NCI-H146 treated with DMSO at 0.1 percent for 48 hours (cell line): Measurements from ENCODE around the gene TNFAIP8.

Experiments used
- DNase-seq: peaks from one replicate; lab custom pipeline; 2025; ENCODE audit not compliant: unreplicated experiment; lab: John Stamatoyannopoulos, UW

TNFAIP8 gene

DNA sequence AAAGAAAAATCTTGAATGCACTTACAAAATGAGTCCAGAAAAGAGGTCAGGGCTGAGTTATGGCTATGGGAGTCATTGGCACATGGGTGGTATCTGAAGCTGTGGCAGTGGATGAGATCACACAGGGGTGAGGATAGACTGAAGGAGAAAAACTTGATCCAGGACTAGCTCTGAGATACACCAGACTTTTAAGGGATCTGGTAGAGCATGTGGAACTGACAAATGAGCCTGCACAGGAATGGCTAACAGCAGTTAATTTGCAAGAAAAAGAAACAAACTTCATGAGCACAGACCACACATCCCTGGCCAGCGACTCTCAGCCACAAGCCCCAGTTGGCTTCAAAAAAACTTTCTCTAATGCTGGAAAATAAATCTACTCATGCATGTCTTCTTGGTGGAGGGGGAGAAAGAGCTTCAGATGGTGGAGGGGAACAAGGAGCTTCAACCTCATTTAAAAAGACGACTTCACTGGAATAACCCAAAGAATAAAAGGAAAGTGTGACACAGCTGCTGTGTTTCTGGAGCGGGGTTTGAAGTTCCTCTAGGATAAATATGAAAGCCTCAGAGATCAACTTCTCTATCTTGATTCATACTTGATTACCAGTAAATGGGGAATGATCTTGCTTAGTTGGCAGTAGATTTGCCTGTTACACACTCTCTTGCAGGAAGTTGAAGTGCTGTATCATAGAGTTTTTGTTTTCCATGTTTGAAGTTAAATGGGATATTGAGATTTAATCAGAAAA, 33.6 kb downstream of the TNFAIP8 start:
- DNase-seq, result no peak

DNA sequence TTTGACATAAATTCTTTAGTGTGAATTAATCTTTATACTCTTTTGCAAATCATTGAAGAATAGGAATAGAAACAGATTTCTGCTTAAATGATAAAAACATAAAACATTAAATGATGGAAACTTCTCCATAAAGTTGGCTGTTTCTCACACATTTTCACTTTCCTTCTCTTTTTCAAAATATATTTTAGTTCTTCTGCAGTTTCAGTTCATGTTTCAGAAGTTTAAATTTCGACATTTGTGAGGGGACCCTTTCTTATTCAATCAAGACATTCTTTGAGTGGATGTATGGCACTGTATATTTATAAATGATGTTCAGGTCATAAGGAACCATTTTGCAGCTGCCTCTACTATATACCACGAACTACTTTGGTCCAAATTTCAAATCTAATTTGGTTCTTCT, 34.6 kb downstream of the TNFAIP8 start:
- DNase-seq, result no peak

DNA sequence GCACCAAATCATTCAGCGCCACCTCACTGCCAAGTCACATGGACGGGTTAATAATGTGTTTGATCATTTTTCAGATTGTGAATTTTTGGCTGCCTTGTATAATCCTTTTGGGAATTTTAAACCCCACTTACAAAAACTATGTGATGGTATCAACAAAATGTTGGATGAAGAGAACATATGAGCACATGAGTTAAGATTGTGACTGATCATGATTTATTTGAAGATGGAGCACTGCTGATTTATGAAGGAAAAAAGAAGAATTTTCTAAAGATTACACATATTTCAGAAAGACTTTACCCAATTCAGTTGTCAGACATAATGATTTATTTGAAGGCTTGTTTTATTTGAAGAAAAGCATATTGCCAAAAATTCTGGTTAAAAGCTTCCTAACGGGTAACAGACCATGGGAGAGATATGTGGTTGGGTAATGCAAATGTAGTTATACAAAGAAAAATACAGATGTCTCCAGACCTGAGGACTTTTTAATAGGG, 37.4 kb downstream of the TNFAIP8 start:
- no peak for DNase-seq

DNA sequence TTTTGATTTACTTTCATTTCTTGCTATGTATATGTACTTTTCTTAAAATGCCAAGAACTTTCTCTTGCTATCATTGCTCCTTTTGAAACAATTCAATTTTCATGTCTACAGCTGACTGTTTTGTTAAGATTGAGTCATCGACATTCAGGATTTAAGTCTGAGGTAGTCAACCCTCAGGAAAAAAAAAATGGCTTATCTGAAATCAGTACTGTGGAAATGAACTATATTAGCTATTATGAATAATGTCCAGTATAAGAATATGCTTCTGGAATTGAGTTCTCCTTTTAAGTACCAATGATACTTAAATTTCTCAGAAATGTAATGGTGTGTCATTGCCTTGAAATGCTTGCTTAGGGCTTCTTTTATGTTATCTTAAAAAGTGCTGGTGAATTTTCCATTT, 37.9 kb downstream of the TNFAIP8 start:
- DNase-seq, result no peak

DNA sequence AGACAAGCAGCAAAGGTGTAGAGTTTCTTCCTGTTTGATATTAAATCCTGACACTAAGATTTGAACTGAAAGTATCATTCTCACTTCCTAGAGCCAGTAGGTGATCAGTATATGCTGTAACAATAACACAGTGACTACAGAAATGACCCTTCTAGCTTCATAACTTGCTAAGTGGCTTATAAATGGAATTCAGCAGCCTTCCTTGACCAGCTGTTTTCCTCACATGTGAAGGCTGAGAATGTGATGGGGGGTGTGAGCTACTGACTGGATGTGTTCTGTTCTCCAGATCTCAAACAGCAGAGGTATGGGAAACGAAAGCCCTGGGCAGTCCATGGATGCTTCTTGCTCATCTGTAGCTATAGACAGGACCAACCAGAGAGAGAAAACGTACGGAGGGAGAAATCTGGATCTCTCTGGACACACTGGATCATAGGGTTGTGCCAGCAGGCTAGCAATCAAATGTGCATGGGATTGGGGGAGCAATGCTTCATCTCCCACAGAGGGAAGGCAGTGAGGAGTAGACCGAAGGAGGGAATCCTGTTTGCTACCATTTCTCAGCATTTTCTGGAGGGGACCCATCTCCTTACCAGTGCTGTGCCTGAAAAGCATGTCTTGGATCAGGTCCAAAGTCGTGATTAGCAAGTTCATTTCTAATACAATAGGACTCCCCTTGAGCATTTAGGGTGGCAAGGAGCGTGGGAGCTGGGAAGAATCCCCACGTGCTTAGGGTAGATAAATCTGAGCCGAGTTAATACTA, 39.4 kb downstream of the TNFAIP8 start:
- DNase-seq, result no peak

DNA sequence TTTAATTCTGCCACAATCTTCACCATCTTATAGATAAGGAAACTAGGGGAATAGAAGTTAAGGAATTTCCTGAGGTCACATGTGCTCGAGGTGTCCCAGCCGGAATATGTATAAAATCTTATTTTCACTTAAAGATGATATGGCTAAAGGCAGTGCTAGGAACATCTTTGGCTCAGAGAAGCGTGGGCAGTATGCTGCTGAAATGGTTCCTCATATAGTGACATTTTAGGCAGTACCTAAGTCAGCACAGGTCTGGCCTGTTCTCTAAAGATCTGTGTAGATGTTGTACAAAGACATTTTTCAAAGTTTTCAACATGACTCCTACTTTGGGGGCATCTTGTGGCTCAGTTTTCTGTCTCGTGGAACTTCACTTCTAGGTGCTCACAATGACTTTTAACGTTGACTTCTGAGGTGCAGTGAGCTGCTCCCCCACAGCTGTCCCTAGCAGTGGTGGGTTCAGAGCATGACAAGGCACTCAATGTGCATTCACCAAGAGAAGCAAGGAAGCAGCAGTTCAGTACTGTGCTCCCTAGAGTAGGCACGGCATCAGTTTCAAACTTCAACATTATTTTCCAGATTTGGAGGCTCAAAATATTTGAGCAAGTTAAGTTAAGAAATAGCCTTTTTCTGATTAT, 40.3 kb downstream of the TNFAIP8 start:
- no peak for DNase-seq

DNA sequence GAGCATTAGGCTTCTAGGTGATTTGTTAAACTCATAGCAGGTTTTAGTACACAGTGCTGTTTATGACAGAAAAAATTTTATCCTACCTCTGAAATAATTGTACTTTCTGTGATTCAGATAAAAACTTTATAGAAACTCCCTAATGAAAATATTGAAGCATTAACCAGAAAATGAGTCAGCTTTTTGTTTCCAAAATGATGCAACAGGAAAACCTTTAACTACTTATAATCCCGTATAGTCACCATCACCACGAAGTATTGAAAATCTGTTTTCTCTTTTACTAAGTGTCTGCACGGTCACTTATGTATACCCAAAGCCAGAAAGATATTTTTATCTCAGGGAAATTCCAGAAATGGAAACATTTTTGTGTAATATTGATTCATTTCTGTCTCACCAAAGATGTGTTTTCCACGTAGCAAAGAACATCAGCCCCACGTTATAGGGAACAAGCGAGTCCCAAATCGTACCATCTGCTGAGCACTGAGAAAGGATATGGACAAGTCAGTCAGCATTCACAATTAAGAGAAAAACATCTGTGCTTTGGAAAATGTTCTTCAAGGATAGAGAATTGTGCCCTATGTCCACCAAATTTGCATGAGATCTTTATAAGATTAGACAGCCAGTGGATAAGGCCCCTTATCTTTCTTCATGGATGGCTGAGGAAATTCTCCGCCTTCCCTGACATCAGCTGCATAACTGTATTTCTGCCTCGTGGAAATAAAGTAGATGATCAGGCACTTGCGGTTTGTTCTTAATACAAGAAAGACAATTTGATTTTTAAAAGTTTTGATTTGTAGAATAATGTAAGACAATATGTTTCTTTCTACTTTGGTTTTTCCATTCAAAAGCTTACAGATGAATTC, 41.9 kb downstream of the TNFAIP8 start:
- DNase-seq, result no peak

DNA sequence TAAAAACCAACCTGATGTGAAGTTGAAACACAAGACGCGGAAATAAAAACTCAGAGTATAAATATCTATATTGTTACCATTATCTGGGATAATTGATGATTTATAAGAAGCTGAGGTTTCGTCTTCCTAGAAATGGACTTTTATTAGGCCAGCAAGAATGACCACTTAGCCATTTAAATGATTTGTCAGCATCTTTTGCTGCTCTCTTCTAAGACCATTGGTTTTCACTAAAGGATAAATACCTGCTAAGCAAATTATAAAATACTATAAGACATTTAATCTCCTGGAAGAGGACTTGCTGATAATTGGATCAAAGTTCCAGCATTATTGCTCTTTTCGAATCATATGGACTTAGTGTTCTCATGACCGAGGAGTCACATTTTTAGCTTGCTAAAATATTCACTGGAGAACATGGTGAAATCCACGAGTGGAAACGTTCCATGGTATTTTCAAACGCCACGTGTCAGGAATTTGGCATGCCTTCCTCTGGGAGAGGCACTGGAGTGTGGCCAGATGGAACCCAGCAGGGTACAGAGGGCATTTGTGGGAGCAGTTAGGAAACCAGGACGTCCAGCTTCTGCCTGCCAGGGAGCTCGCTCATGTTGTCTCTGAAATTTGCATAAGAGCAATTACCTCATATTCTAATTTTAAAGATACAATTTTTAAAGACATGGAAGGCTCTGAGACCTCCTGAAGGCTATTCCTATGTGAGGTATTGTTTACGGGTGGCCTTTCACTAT, 43.1 kb downstream of the TNFAIP8 start:
- DNase-seq, result no peak

DNA sequence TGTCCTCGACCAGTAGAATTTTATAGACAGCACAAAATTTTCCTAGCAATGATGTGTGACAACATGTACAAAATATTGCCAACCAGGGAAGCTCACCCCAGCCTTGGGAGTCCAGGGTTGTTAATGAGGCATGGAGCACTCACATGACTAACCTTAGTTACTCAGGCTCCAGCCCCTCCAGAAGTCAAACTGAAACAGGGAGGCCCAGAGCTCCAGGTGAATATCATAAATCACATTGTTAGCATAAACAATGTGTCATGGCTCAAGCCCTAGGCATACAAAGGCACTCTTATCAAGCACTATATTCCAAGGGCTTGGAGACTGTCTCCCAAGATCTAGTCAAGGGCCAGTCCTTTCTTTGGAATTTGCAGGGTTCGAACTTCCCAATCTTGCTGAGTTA, 44.4 kb downstream of the TNFAIP8 start:
- no peak for DNase-seq

DNA sequence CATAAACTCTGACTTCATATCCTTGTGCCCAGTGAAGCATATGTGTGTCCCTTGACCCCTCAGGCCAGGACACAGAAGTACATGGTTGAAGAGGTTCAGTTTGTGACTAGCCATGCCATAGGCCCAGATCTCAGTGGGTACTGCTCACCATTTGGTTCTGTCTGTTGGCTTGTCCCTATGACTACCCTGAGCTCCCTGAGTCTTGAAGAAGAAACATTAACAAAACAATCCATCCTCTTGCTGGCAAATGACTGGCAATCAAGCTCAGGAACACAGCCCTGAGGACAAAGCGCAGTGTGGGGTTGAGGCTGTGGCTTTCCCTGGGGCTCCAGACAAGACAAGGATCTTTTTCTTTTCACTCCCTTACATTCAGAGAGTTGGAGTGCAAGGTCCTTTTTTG, 46.3 kb downstream of the TNFAIP8 start:
- DNase-seq, result no peak

DNA sequence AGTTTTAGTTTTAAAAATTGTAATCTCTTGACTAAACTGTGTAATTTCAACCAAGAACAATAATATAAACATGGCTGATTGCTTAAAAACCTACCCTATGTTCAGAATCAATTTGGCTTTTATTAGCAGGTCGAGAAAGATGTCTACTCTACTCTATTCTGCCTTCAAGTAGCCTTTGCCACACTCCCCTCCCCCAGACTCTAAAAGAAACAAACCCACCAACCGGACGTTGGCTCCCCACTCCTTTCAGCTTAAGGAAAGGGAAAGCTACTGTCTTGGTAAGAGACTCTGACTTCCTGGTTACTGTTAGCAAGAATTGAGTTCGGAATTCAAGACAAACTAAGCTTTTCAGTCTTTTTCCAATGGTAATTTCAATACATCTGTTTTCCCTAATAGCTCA, 46.7 kb downstream of the TNFAIP8 start:
- no peak for DNase-seq

DNA sequence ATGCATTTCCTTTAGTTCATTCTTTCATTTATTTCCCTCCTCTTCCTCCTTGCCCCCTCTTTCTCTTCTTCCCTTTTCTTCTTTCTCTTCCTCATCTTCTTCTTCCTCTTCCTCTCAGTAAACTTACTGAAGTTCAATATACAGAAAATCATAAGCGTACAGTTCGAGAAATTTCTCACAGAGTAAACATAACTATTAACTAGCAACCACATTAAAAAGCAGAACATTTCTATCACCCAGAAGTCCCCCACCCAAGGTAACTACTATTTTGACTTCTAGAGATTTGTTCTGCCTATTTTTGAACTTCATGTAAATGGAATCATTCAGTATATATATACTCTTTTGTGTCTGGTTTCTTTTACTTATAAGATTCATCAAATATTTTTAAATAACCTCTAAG, 48.2 kb downstream of the TNFAIP8 start:
- no peak for DNase-seq

DNA sequence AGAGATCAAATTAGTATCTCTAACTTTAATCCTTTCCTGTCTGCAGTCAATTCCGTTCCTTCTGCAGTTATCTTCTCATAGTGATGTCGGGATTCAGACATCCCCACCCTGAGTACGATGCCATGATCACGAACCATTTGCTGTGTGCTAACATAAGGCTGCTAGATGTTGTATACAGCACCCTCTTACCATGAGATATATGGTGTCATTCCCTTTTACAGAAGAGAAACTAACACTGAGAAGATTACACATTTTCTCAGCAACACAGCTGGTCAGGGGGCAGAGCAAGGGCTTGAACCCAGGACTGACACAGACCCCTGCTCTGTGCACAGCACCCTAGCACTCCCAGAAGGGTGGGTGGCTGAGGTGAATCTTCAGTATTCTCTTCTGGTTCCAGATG, 49.6 kb downstream of the TNFAIP8 start:
- DNase-seq, result no peak

DNA sequence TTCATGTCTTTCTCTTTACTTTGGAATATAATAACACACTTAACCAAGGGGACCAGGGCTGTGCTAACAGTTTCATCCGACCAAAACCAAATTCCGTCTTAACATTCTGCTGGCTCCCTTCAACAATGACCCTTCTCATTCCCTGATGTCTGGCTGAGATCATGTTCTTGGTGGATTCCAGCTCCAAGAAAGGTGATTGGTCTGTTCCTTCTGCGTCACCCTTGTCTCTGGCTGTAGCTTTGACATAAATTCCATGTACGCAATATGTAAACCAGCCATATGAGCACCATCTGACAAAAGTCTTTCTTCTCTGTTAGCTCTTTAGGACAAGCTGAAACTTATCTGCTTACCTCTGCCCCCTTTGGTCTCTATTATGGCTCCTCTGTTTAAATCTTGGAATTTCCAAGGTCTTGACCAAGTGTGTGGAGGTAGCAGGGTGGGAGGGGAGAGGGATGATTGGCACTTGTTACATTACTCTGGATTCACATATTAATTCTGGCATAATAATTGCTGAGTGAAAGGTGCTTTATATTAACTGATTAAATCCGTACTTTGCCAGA, 50.8 kb downstream of the TNFAIP8 start:
- DNase-seq, result no peak

DNA sequence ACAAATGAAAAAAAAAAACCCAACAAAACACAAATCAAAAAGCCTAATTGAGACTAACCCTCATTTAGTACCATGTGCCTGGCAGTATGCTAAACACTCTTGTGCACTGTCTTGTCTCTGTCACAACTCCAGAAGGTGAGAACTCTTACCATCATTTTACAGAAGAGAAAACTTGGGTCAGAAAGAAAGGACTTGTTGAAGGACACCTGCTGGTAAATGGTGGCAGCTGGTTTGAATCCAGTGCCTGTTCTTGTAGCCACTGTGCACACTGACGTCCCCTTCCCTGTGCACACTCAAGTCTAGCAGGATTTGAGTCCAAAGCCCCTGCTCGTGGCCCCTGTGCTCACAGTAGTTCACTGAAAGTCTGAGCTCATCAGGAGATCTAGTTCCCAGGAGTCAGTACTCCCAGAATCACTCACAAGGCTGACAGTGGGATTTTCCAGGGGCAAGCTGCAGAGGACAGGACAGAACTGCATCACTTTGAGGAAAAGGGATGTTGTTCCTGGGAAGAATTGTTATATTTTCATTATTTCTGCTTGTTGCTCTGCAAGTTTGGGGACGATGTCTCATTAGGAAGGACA, 53.5 kb downstream of the TNFAIP8 start:
- DNase-seq, result no peak

DNA sequence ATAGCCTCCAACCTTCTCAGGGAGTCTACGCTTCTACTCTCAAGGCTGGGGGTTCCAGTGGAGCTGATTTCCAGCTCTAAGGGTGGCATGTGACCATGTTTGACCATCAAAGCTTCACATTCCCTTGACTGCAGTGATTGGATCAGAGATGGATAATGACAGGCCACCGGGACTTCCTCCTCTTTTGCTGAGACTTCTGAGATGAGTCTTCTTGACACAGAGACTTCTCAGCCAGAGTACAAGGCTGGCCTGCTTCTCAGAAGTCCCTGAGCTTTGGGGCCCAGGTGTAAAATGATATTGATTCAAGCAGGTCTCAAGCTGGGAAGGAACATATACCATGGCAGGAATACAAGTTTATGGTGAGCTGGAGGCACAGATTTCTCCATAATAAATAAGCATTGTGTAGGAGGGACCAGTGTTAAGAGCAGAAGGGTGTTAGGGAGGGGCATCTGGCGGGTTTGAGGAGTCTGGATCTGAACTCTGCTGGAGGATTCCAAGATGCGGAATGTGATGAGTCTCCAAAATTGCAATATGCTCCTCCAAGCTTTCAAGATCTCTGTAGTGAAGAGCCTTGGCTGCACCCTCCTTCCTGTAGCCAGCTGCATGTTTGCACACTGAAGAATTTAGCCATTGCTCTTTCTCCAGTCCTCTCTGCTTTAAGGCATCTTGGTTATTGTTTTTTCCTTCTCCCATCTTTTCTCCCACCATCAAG, 54.8 kb downstream of the TNFAIP8 start:
- DNase-seq, result no peak

DNA sequence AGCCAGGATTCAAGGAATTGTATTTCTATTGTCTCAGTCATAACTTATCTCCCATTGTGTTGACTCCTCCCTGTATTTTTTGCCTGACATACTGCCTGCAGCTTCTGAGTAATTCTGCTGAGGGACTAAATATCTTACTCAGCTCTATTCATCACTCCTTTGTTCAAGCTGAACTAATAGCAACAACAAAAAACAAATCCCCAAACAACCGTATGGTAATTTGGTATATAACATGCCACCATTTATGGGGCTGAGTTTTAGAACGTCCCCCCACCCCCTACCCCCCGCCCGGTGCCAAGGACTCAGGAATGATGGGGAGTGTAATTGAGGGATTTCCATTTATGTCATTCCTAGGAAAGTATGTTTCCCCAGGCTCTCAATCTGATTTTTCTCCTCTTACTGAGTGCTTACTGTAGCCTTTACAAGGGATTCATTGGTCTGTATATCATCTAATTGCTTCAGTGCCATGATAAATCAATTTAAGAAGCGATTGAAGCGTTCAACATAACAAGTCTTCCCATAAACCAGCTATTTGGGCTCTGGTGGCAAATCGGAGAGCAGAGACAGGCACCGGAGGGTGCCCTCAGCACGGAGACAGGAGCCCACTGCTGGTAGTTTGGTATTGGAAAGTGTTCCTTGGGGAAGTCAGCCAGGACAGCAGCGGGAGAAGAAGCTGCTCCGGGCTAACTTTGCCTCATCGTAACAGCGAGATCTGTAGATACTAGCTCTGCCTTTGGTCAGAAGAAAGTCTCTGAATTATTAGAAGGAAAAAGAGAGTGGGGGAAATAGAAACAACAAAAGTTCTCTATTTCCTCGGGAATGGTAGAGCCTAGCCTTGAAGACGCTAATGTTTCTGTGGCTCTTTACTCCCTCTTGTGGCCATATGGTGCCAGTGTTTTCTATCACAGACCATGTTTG, 55.8 kb downstream of the TNFAIP8 start:
- peak; percentile 63 for DNase-seq
